Inferior parietal cortex (tissue), 1 donor: ENCODE results near the gene FAM174C.

Source experiments
- DNase-seq: peaks from one replicate; pipeline ENCODE4 v3.0.0-alpha.2; 2016; ENCODE audit errors: extremely low spot score

FAM174C gene

DNA sequence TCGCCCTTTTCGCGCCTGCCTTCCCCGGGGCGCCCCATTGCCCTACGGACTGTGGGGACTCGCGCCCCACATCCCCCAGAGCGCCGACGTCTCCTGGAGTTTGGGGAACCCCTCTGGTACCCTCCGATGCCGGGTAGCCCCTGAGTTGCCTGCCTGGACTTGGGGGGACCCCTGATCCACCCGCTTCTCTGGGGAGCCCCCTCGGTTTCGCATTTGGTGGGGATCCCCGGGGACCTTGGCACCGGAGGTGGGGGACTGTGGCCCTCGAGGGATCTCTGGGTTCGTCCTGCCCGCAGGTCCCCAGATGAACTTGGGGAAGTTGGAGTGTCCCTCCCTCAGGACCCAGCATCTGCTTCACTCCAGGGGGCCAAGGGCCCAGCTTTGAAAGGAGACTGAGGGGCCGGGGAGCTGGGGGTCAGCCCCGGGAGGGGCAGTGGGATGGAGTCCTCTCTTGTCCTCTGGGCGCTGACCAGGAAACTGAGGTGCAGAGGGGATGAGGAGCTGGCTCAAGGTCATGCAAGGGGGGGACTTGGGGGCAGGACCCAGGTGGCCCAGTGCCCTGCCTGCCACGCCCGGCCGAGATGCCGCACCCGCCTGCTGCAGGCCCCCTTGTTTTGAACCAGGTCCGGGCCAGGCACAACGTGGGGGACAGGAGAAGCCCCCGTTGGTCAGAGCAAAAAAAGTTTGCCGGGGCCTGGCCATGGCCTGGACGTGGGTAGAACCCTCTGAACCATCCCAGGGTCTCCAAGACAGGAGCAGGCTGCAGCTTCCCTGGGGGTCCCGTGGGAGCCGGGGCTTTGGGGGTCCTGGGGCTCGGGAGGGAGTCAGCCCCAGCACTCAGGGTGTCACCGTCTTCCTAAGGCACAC is 11.4 kb downstream of the FAM174C start:
- DNase-seq = no peak

DNA sequence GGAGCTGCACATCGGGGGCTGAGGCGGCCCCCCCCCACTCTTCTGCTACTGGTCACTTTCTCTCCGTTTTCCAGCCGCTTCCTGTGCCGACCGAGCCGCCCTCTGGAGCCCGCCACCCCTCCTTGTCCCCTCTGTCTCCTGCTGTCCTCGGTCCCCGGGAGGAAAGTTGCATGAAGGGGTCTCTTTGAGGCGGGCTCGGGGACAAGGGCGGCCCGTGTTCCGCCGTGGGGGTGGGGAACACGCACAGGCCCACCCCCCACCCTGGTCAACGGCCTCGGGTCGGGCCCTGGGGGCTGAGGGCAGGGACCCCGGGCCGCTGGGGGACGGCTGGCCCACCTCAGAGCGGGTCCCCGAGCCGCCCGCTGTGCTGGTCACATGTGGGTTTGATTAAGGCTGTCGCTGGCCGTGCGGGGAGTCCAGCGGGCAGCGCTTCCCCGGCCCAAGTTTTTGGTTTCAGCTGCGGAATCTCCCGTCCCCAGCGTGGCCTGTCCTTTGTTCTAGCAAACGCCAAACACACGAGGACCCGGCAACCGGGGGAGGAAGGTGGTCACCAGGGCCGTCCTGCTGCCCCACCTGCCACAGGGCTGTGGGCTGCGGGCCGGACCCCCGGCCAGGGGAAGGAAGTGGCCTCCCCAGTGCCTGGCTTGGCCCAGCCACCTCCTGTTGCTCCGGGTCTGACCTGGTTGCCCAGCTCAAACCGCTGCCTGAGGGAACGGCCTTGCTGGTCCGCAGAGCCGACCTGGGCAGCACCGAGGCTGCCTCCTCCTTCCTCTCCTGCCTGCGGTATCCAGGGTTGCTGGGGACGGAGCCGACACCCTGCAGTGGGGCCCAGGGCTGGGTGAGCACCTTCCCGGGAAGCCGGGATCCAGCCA is 12.3 kb downstream of the FAM174C start:
- DNase-seq = no peak

DNA sequence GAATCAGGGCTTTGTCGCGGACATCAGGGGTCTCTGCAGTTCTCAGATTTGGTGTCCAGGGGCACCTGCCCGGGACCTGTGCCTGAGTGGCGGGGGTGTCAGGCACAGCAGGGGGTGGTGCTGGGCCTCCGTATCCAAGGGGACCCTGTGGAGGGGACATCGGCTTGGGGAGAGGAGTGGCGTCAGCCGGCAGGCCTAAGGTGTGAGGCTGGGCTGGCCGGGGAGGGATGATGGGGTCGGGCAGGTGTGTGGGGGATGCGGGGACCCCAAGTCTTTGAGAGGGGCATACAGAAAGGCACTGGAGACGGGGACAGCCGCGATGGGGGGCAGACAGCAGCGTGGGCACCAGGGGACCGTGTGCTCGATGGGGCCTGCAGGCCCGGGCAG is 12.9 kb downstream of the FAM174C start:
- DNase-seq = no peak

DNA sequence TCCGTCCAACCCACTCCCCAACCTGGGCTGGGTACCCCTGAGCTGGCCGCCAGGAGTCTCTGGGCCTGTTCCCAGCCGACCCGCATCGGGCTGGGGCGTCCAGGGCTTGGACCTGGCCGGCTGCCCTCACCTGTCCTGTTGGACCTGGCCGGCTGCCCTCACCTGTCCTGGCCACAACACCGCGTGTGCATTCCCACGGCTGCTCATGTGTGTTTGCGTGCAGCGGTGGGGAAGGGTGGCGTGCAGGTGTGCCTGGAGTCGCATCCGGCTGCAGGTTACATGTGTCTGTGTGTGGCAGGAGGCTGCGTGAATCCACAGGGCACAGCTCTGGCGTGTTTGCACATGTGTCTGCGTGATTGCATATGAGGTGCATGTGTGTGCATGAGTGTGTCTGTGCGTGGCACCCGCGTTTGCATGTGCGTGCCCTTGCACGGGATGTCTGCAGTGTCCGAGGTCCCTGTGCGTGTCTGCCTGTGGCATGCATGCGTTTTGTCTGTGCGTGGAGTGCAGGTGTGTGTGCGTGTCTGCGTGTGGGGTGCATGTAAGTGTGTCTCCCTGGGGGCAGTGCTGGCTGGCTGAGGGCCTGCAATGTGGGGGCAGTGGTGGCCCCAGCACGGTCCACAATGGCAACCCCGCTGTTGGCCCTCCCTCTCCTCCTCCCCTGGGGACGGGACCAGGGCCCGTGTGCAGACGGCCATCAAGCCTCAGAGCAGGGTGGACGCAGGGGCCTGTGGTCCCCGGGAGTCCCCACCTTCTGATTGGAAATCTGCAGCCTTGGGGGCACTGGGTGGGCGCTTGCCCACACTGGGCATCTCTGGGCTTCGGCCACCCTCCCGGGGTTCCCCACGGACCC is 13.7 kb downstream of the FAM174C start:
- no peak for DNase-seq

DNA sequence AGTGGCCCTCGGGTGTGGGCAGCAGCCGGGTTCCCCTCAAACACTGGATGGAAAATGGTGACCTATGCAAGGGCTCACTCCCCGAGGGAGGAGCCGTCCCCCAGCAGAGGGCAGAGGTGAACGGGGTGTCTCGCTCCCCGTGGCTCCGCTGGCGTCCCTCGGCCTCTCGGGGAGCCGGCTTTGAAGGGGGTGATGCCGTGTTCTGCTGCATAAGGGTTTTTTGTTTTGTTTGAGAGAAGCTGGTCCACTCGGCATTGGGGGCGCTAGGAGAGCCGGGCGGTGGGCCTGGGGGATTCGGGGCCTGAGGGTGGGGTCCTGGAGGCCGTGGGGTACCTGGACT is 14.3 kb downstream of the FAM174C start:
- DNase-seq = no peak

DNA sequence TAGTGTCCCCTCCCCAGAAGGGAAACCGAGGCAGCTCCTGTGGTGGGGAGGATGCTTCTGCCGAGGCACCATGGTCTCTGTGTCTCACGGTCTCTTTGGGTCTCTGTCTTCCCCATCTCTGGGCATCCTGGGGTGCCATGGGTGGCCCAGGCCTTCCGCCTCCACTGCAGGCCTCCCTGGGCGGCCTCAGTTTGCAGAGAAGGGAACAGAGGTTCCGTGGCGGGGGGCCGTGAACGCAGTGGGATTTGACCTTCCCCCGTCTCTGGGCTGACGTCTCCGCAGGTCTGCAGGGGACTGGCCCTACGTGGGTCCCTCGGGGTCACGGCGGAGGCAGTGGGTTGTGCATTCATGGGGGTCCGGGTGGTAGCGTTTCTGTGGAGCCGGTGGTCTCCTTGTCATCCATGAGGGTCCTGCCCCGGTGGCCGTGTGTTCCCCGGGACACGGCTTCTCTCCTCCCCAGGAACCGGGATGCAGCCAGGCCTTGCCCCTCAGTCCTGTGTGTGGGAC is 14.9 kb downstream of the FAM174C start:
- DNase-seq = no peak

DNA sequence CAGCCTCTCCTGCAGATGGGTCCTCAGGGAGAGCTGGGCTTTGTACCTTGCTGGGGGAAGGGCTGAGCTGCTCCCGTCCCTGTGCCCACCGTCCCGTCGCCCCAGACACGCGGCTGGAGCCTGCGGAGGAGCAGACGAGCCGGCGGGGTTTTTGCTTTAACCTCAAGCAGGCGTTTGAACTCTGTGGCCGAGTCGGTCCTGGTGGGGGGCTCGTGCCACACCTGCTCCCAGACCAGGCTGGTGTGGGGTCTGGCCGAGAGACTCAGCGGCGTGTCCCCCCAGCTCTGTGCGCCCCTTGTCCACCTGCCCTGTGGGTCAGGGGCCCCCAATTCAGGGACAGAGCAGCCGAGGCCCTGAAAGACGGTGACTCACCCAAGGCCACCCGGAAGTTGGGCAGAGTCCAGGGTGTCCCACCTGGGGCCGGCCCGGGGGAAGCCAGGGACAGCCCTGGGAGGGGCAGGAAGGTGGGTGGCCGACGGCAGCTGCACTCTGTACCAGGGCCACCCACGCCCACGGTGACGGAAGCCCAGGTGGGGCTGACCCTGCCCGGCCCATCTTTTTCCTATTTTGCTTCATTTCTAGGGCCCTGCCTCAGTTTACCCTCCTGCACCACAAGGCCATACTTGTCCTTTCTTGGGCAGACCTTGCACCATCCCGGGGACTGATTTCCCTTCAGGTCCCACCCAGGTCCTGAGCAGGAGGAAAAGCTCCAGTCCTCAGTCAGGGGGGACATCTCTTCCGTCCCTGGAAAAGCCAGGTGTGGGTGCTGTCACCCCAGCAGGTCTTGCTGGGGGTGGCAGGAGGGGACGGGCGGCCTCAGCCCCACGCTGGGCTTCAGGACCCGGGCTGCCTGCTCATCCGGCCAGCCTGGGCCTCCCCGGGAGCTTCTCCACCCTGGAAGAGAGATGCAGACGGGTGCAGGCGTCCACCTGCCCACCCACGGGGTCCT is 15.6 kb downstream of the FAM174C start:
- no peak for DNase-seq

DNA sequence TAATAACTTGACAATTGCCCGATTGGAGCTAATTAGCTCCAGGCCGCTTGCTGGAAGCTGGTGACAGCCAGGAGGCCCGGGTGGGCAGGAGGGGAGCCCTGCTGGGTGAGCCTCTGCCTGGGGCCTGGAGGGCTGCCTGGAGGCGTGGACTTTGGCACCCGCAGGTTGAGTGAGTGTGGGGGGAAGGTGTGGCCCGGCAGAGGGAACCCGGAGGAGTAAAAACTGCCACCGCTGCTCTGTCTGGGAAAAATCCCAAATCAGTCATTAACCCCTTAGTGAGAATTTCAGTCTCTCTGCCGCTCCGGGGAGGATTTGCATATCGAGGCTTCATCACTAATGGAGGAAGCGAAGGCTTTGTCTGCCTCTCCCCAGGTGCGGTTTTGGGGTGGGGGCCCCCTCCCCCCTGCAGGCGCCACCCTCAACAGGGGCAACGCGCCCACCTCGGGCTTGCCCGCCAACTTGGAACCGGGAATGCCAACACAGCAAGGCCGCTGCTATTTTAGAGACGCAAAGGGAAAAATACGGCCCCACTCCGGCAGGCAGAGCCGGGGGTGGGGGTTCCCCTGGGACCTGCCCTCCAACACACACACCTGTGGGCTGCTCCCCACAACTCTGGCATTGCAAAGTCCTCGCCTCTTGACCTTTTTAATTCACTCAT is 16.6 kb downstream of the FAM174C start:
- DNase-seq = no peak

DNA sequence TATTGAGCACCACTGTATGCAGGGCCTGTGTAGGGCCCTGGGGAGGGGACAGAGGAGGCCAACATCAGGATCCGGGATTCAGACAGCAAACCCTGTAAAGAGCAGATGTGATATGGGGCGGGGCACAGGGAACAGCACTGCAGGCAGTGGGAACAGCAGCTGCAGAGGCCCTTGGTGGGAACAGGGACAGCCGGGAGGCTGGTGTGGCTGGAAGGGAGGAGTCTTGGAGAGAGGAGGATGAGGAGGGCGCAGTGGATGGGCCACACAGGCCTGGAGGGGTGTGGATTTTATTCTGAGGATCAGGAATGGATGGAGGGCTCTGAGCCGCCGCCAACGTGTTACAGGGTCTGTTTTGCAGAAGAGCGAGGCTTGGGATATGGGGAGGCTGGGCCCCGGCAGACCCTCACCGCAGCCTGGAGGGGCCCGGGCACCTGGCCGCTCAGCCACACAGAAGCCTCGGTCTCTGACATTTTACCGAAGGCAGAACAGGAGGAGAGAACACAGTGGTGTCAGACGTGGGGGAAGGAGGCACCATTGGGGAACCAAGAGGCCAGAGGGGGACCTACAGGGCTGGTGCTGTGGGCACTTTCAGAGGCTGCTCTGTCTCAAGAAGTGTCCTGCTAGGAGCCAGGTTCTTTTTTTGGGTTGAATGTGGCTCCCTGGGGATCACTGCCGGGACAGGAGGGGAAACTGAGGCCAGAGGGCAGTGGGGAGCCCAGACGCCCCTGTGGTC is 17.3 kb downstream of the FAM174C start:
- DNase-seq = no peak

DNA sequence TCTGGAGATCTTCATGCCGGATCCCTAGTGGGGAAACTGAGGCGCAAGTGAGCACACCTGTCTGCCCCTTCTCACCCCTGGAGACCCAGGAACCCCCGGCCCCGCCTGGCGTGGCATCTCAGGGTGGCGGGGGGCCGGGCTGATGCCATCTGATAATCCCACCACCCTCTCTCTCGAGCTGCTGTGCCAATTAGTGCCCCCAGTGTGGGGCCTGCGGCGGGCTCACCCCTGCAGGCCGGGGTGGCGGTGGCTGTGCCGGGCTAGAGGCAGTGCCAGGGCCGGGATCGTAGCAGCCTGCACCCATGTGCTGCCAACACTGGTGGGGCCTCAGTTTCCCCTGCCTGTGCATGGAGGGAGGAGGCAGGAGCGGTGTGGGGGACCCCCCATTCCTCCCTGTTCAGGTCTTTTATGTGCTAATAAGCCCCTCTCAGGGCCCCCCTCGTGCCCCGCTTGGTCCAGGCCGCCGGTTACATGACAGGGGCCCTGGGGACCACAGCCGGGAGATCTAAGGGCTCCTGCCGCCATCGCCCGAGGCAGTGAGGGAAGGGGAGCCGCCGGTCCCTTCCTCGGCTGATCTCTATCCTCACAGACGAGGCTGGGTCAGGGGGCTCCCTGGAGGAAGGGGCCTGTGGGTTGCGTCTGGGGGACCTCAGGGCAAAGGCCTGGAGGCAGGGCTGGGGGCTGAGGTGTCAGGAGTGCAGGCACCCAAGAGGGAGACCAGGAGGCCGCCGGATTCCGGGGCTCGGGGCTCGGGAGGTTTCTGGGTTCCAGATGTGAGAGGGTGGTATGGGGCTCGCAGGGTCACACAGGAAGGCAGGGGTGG is 18.7 kb downstream of the FAM174C start:
- DNase-seq = no peak

DNA sequence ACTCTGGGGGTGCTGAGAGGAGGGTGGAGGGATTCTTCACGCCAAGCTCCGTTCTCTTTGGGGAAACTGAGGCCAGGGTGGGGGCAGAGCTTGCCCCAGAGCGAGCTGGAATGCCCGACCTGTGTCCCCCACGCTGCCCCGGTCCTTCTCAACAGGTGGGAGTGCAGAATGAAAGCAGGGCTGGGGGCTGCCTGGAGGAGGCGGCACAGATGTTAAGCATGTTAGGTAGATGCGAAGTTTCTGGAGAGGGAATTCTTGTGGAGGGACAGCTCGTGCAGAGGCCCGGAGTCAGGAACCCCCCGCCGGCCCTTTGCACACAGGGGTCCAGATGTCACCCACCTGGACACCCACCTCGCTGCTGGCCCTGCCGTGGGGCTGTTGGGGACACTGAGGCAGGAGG is 19.4 kb downstream of the FAM174C start:
- no peak for DNase-seq

DNA sequence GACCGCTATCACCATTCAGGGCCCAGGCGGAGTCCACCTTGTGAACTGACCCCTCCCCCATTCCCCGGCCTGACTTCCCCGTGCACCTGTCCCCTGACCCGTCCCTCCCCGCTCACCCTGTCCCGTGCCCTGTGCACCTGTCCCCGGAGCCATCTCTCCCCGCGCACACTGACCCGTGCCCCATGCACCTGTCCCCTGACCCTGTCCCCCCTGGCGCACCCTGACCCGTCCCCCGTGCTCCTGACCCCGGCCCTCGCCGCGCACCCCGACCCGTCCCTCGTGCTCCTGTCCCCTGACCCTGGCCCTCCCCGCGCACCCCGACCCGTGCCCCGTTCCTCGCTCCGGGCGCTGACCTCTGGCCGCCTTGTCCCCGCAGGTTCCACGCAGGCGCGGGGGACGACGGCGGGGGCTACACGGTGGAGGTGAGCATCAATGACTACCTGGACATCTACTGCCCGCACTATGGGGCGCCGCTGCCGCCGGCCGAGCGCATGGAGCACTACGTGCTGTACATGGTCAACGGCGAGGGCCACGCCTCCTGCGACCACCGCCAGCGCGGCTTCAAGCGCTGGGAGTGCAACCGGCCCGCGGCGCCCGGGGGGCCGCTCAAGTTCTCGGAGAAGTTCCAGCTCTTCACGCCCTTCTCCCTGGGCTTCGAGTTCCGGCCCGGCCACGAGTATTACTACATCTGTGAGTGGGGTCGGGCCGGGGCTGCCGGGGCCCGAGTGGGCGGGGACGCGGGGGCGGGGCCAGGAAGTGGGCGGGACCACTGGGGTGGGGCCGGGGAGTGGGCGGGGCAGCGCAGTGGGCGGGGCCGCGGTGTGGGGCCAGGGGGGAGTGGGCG is 20.1 kb downstream of the FAM174C start:
- no peak for DNase-seq

DNA sequence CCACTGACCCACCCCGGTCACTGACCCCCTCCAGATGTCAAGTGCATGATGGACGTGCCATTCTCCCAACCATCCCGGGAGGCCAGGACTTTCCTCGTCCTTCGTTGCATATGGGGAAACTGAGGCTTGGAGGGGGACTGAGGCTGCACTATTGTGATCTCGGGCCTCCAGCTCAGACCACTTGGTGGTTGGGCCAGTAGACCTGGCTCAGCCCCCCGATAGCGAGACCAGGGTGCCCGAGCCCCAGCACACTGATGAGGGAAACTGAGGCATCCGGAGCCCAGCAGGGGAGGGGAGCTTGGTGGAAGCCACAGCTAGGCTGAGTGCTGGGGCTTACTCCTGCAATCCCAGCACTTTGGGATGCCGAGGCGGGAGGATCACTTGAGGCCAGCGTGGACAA is 20.7 kb downstream of the FAM174C start:
- DNase-seq = no peak

DNA sequence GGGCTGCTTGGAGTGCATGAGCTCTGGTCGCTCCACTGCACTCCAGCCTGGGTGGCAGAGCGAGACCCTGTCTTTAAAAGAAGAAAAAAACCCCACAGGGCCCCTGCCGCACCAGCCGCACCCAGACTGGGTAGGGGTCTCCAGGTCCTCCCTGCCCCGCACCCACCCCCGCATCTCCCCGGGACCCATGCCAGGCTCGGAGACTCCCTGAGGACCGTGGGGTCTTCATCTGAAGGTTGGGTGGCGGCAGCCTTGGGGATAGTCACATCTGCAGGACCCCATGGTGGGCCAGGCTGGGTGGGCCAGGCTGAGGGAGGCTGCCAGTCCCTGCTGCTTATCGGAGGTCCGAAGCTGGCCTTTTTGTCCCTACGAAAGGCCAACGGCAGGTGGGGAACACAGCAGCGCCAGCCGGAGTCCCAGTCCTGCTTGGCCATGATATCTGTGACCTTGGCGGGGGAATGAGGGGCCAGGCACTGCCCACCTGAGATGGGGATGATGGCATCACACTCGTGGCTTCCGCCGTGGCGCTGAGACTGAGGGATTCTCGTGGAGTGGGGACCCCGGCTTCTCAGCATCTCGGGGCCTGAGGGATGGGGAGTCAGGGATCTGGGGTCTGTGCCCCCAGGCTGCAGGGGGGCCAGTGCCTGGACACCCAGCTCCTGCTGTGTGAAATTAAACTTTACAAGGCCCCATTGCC is 21.4 kb downstream of the FAM174C start:
- DNase-seq = no peak

DNA sequence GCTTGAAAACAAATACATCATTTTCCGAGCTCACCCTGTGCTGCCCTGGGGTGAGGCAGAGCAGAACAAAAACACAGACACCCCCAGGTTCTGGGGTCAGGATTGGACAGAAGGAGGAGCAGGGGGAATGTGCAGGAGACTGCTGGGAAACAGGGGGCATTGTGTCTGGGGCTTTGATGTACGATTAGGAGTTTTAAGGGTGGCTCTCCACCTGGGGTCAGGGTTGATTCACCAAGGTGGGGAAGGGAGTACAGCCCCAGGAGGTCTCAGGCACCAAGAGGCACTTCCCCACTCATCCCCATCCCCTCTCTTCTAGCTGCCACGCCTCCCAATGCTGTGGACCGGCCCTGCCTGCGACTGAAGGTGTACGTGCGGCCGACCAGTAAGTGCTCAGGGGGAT is 22.9 kb downstream of the FAM174C start:
- DNase-seq = no peak

DNA sequence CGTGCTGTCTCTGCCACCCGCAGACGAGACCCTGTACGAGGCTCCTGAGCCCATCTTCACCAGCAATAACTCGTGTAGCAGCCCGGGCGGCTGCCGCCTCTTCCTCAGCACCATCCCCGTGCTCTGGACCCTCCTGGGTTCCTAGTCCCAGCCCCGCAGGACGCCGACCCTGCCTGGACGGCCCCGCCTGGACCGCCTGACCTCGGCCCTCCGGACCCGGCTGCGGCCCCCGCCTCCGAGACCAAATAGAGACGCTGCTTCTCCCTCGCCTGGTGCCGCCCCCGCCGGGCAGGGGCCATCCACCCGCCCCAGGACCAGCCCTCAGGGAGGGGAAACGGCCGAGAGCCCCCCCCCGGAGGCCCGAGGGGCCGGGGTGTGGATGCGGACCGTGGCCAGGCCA is 24.5 kb downstream of the FAM174C start:
- DNase-seq = no peak
